ENCODE data around the gene ANKRD13C.

DNA sequence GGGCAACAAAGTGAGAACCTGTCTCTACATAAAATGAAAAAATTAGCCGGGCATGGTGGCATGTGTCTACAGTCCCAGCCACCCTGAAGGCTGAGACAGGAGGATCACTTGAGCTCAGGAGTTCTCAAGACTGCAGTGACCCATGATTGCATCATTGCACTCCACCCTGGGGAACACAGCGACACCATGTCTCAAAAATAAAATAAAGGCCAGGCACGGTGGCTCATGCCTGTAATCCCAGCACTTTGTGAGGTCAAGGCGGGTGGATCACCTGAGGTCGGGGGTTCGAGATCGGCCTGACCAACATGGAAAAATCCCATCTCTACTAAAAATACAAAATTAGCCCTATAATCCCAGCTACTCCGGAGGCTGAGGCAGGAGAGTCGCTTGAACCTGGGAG lies 20.1 kb downstream of the ANKRD13C start:
- TF ChIP-seq POLR2AphosphoS5 (IDR thresholded peaks at IDR 0.05; ENCODE audit: low read depth) (no peak), CTCF (IDR thresholded peaks at IDR 0.05; ENCODE audit: insufficient read depth, low read length) (no peak), GABPA (IDR thresholded peaks at IDR 0.05; ENCODE audit: low read depth) (no peak), REST (IDR thresholded peaks at IDR 0.05; ENCODE audit: insufficient replicate concordance, low read depth) (no peak)
